ENCODE data around the gene NOC4L.

NOC4L gene

GRCh38 chr12:132115500-132115899, 28.8 kb upstream of the NOC4L start:
- H3K27ac ChIP-seq = no peak overlapping the region
- TF ChIP-seq, protein P1, sequence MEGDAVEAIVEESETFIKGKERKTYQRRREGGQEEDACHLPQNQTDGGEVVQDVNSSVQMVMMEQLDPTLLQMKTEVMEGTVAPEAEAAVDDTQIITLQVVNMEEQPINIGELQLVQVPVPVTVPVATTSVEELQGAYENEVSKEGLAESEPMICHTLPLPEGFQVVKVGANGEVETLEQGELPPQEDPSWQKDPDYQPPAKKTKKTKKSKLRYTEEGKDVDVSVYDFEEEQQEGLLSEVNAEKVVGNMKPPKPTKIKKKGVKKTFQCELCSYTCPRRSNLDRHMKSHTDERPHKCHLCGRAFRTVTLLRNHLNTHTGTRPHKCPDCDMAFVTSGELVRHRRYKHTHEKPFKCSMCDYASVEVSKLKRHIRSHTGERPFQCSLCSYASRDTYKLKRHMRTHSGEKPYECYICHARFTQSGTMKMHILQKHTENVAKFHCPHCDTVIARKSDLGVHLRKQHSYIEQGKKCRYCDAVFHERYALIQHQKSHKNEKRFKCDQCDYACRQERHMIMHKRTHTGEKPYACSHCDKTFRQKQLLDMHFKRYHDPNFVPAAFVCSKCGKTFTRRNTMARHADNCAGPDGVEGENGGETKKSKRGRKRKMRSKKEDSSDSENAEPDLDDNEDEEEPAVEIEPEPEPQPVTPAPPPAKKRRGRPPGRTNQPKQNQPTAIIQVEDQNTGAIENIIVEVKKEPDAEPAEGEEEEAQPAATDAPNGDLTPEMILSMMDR (IDR thresholded peaks at IDR 0.05) = no peak
- no peak for TF ChIP-seq ZFX (IDR thresholded peaks at IDR 0.05; ENCODE audit: borderline replicate concordance)

GRCh38 chr12:132116709-132117557, 27.3 kb upstream of the NOC4L start:
- TF ChIP-seq ZFX (IDR thresholded peaks at IDR 0.05; ENCODE audit: borderline replicate concordance) = no peak
- TF ChIP-seq, protein P1 (IDR thresholded peaks at IDR 0.05) = no peak
- no peak overlapping the region for H3K27ac ChIP-seq

- TF ChIP-seq ZFX (IDR thresholded peaks at IDR 0.05; ENCODE audit: borderline replicate concordance) = no peak
- TF ChIP-seq, protein P1 (IDR thresholded peaks at IDR 0.05) = no peak
- no peak overlapping the region for H3K27ac ChIP-seq
These were observed 26.7 kb upstream of the NOC4L start for GRCh38 chr12:132117558-132117875.

DNA sequence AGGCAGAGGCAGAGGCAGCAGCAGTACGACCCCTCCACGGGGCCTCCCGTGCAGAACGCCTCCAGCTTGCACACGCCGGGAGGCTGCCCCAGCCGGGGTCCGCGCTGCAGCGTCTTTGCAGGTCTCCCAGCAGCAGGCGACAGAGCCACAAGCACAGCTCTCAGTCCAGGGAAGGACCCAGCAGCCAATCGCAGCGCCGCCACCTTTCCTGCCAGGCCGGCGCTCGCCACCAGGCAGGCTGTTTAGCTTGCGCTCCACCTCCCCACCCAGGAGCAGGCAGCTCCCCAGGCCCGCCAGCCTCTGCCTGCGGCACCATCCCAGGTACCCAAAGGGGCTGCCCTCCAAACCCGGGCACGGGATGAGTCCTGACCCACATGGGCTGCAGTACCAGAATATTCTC, 25.4 kb upstream of the NOC4L start:
- TF ChIP-seq, protein P1 (IDR thresholded peaks at IDR 0.05) = no peak
- no peak for TF ChIP-seq ZFX (IDR thresholded peaks at IDR 0.05; ENCODE audit: borderline replicate concordance)
- H3K27ac ChIP-seq = no peak overlapping the region

DNA sequence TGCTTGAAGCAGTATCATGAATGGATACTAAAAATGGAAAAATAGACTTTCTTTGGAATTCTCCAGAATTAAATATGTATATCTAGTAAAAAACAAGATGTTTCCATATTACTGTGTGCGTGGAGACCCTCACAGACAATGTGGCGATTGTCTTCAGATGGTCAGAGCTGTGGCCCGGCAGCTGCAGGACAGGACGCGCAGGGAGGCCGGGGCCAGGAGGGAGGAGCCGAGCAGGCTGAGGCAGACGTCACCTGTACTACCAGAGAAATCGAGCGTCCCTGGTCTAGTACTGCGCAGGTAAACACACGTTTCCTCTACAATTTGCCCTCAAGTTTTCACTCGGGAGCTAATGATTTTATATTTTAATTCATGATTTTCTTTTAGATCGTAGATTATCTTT, 23.0 kb upstream of the NOC4L start:
- H3K27ac ChIP-seq = no peak overlapping the region
- no peak for TF ChIP-seq ZFX (IDR thresholded peaks at IDR 0.05; ENCODE audit: borderline replicate concordance)
- TF ChIP-seq, protein P1 (IDR thresholded peaks at IDR 0.05) = no peak

DNA sequence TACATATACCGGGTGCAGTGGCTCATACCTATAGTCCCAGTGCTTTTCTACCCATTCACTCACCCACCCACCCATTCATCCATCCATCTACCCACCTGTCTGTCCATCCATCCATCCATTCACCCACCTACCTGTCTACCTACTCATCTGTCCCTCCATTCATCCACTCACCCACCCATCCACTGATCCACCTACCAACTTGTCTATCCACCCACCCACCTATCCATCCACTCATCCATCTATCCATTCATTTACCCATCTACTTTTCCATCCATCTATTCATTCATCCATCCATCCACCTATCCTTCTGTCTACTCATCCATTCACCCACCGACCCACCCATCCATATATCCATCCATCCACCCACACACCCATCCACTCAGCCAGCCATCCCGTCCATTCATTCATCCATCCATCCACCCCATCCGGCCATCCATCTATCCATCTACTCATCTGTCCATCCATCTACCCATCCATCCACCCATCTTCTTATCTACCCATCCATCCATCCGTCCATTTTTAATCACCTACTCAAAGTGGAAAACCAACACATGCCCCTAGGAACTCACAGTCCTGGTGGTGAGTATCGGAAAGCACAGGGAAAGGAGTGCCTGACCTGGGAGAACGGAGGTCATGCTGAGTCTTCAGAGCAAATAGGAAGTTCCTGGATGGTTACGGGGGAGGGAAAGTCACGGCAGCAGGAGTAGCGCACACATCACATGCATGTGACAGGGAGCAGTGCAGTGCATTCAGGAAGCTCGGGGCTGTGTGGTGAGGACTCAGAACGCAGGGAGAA, 20.1 kb upstream of the NOC4L start:
- H3K27ac ChIP-seq = no peak overlapping the region
- TF ChIP-seq ZFX (IDR thresholded peaks at IDR 0.05; ENCODE audit: borderline replicate concordance) = no peak
- TF ChIP-seq, protein P1 (IDR thresholded peaks at IDR 0.05) = no peak
